Neural cell (in vitro differentiated cells): ENCODE data around the gene BRINP2.

Experiments used
- CTCF ChIP-seq: fragments of 450-650 bp; IDR thresholded peaks from 2 replicates; pipeline ENCODE4 v1.5.1; 2014; ENCODE audit warnings: antibody characterized with exemption, mild to moderate bottlenecking, moderate library complexity; ENCODE audit not compliant: poor library complexity, severe bottlenecking
- EP300 ChIP-seq: fragments of 450-650 bp; conservative IDR thresholded peaks from 2 replicates; pipeline ENCODE4 v1.6.1; 2014; ENCODE audit warnings: antibody characterized with exemption, mild to moderate bottlenecking, moderate library complexity; ENCODE audit not compliant: poor library complexity, severe bottlenecking
- EZH2 ChIP-seq: fragments of 200-600, 300-800 bp; shearing (Covaris generic), sonication (generic); IDR thresholded peaks from 2 replicates; pipeline ENCODE4 v1.6.1; 2014; ENCODE audit warnings: antibody characterized with exemption, low read length, borderline replicate concordance, mild to moderate bottlenecking; ENCODE audit not compliant: insufficient read depth, poor library complexity, severe bottlenecking
- POLR2AphosphoS5 ChIP-seq: IDR thresholded peaks from 2 replicates; pipeline ENCODE4 v1.6.1; 2012
- SMC3 ChIP-seq: fragments of 450-650 bp; conservative IDR thresholded peaks from 2 replicates; pipeline ENCODE4 v1.6.1; 2014; ENCODE audit warnings: antibody characterized with exemption, mild to moderate bottlenecking, moderate library complexity; ENCODE audit not compliant: poor library complexity

- TF ChIP-seq CTCF (no peak), SMC3 (no peak), EP300 (no peak), POLR2AphosphoS5 (no peak), EZH2 (no peak)
These were observed 68.2 kb downstream of the BRINP2 start for GRCh38 chr1:177238967-177239366.
